ENCODE results near the gene VTI1A.

The VTI1A gene

GRCh38 chr10:112658900-112659638 lies 212.1 kb downstream of the VTI1A start (continued):
- TF ChIP-seq ZNF146 (tag by site-specific recombination; IDR thresholded peaks at IDR 0.05) (no peak), ZNF639 (tag by site-specific recombination; IDR thresholded peaks at IDR 0.05) (peak; percentile 23; the same call in 1 of the 2 replicates), ZNF416 (tag by site-specific recombination; IDR thresholded peaks at IDR 0.05) (no peak), ZSCAN5A (tag by site-specific recombination; IDR thresholded peaks at IDR 0.05) (no peak), GLIS1 (tag by site-specific recombination; IDR thresholded peaks at IDR 0.05) (peak; percentile 37; the same call in 1 of the 2 replicates), ZNF211 (tag by site-specific recombination; IDR thresholded peaks at IDR 0.05; ENCODE audit: low read depth) (no peak), OSR2 (tag by site-specific recombination; IDR thresholded peaks at IDR 0.05) (peak; percentile 34; the same call in 1 of the 2 replicates), BCL6B (tag by site-specific recombination; IDR thresholded peaks at IDR 0.05) (peak; percentile 77), ZNF24 (tag by site-specific recombination; IDR thresholded peaks at IDR 0.05) (no peak), WT1 (tag by site-specific recombination; IDR thresholded peaks at IDR 0.05) (peak; percentile 93), ZEB2 (tag by site-specific recombination; IDR thresholded peaks at IDR 0.05) (0 out of 2 replicates have a peak, but pooled peaks have one; percentile 40), ZNF600 (tag by site-specific recombination; IDR thresholded peaks at IDR 0.05) (0 out of 2 replicates have a peak, but pooled peaks have one; percentile 24), INSM2 (tag by site-specific recombination; IDR thresholded peaks at IDR 0.05) (peak; percentile 85), ZNF394 (tag by site-specific recombination; IDR thresholded peaks at IDR 0.05; ENCODE audit: borderline replicate concordance) (no peak), SCRT2 (tag by site-specific recombination; IDR thresholded peaks at IDR 0.05) (0 out of 2 replicates have a peak, but pooled peaks have one; percentile 42), GLI2 (tag by site-specific recombination; IDR thresholded peaks at IDR 0.05; ENCODE audit: borderline replicate concordance, low read depth) (0 out of 2 replicates have a peak, but pooled peaks have one; percentile 21), ZNF362 (tag by site-specific recombination; IDR thresholded peaks at IDR 0.05) (no peak), ZBTB11 (tag by site-specific recombination; conservative IDR thresholded peaks at IDR 0.05; ENCODE audit: low read depth) (no peak), ZNF585B (tag by site-specific recombination; IDR thresholded peaks at IDR 0.05) (no peak), PRDM6 (tag by site-specific recombination; IDR thresholded peaks at IDR 0.05) (peak; percentile 82)
